HG03280 (cell line): ENCODE data around the gene RBMS1.

Source experiments
- ATAC-seq: cut with Tn5 transposase; IDR thresholded peaks from one replicate; pipeline ENCODE4 v1.9.1; 2021; ENCODE audit warnings: mild to moderate bottlenecking, moderate library complexity; ENCODE audit not compliant: unreplicated experiment

Gene RBMS1

DNA sequence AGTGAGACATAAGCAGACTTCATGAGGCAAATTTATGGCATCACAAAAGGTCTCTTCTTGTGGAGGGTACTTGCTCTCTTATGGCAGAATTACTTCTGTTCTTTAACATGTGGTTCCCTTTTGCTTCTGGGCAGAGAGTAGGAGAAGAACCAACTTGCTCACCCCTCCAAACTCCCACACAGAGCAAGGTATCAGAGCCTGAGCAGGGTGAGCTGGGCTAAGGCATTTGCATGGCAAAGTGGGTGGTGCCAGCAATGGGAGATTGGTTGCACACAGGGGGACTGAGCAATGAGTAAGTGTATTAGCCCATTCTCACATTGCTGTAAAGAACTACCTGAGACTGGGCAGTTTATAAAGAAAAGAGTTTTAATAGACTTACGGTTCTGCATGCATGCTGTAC is 229.3 kb downstream of the RBMS1 start:
- no peak for ATAC-seq

DNA sequence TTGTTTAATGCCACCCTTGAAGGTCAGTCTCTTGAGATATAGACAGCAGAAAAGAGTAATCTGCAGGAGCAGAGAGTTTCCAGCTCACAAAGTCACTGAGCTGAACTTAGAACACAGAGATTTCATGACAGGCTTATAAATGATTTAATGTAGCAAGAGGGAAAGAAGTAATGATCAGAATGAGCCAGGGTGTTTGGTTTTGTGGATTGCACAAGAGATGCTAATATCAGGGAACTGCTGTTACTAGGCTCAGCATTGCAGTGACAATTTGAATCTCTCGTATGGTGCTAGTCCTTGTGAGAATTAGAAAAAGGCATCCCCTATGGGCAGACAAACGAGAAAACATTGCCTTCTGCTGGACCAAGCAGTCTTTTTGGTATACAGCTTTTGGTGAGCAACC is 231.9 kb downstream of the RBMS1 start:
- no peak for ATAC-seq

DNA sequence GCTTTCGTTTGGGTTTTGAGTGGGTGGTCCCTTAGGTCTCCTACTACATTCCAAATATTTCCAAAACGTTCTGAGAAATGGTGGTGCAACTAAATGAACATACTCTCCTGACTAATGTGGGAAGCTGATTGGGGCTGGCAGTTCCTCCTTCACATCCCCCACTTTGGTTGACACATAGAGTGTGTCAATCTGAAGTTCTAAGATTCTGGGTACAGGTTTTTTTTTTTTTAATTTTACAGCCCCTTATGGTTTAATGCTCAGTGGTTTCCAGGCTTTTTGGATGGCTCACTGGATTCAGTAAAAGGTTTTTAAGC is 235.2 kb downstream of the RBMS1 start:
- no peak for ATAC-seq

DNA sequence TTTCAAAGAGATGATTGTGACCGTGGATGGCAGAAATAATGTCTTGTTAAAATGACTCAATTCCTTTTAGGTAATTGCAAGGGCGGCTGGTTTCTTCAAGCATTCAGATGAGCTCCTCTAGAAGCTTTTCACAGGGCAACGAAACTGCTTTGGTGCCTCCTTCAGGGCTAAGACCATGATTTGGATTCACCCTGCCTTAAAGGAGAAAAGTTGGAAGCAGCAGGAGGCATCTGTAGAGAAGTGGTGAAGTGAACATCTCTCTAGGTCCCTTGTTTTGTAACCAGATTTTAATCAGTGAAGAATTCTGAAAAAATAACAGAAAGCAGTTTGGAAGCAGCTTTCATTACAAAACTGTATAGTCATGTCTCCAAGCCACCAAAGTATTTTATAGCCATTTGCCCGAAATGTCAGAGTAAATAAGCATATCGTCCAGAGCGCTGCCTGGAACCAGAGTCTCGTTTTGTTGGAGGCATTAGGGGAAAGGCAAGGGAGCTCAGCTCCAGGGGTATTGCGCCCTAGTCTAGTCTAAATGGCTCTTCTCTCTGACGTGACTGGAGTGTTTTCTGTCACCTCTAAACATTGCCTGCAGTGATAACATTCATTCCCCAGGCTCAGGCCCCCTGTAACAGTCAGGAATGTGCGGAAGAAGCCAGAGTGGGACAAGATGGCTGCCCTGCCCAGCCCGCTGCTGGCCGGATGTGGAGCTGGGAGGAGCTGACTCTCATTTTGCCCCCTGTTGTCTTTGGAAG is 235.7 kb downstream of the RBMS1 start:
- no peak for ATAC-seq

DNA sequence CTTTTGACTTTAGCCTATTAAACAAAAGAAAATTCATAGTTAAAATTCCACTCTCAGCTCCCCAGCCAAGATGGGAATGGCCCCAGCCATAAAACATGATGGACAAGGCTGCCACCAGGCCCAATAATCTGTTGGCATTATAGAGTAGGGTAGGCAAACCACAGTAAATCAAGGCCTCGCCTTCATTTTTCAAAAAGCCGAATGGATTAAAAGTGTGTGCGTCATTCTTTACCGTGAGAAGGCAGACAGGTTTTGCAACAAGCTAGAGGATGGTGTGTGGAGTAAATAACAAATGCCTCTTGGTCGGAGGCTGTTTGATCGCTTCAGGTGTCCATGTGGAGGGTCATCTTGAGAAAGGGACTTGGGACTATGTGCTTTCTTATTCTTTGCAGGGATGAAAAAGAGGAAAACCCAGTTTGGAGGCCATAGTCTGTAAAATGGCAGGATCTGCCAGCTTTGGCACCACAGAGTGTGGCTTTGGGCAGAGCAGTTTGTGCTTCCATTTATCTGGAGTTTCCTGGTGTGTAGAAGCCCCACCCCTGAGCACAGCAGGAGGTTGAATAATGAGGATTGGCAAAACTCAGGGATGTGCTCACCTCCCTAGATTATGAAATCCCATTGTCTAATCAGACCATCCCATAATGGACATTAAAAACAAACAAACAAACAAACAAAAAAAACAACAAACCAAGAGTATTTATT is 236.4 kb downstream of the RBMS1 start:
- no peak for ATAC-seq

DNA sequence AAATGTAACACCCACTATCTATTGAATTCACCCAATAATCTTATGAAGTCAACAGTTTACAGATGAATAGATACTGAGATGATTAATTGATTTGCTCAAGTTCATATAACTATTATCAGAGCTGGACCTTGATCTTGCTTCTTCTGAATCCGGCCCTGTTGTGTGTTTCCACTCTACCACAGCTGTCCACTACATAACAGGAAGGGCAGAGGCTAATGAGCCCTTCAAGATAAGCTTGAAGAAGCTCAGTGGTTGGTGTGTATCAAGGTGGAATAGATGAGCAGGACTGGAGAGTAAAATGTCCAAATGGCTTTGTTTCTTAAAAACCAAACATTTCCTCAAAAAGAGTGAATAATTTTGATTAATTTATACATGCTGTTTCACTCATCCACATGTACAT is 237.1 kb downstream of the RBMS1 start:
- no peak for ATAC-seq

DNA sequence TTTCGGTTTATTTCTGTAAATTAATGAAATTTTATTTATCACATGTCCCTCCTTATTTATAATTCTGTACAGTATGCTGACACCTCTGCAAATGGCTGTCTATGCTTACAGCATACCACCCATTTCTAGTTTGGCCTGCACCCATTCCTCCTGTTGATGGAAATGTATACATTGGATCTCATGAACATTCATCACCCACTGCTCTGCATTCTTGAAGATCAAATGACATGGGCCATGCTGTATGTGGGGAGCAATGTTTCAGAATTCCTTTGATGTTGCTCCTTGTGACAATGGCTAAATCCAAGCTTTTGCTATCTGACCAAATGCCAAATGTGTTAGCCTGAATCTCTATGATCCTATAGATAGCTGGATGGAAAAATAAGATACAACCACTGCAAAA is 238.2 kb downstream of the RBMS1 start:
- no peak for ATAC-seq

DNA sequence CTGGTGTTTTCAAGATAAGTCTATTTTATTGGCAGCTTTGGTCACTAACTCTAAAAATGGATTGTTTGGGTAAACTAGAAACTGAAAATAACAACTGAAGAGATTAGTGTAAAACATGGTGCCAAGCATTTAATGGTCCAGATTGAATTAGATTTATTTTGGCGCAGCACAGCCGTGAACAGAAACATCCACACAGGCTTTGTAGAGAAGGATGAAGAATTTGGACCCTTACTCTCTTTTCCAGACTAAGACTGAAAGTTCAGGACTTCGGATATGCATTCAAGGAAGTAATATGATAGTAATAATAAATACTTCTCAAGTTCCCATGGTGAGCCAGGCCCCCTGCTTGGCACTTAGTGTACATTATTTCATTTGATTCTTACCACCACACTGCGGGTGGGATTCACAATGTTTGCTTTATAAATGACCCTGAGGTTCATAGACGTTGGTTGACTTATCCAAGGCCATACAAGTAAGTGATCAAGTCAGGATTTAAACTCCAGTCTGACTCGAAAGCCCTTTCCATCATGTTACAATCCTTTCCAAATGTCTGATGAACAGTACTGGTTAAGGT is 239.3 kb downstream of the RBMS1 start:
- no peak for ATAC-seq

DNA sequence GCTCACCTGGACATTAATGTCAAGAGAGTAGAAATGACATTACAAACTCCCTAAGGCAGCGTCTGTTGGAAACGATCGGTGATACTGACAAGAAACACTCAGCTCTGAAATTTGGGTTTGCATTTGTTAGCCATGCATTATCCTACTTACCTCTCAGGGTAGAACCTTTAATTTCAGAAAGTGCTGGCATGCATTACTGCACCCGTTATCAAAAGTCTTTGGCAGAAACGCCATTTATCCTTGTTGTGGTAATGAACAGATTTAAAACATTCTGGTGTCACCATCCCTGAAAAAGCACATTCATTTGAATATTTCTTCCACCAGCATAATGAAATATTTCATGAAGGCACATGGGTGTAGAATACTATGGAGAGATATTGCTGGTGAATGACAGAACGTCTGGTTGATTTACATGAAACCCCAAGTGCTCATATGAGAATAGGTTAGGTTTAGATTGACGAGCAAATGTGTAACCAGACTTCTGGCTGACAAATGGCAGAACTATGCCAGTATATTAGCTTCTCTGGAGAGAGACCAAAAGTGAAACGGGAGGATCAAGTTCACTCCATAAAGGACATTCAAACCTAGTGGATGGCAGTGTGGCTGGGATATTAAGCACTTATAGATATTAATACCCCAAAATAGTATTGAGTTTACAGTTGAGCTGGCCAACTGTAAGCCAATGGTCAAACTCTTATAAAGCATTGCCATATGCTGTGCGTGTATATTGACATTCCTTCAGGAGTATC is 240.0 kb downstream of the RBMS1 start:
- no peak for ATAC-seq

DNA sequence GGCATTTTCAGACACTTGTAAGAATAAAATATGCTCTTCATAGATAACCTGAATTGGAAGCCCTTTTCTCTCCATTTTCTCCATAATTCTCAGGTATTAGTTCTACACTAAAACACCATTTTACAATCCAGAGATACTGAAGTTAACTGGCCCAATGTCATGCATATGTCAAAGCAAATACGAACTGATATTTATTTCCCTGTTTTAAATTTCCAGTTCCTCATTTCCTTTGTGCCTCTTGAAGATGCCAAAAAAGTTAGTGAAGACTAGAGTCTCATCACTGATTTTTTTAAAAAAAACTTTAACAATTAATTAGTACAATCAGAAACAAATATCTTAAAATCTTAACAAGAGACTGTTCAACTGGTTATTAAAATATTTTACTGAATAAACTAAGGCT is 240.7 kb downstream of the RBMS1 start:
- no peak for ATAC-seq

DNA sequence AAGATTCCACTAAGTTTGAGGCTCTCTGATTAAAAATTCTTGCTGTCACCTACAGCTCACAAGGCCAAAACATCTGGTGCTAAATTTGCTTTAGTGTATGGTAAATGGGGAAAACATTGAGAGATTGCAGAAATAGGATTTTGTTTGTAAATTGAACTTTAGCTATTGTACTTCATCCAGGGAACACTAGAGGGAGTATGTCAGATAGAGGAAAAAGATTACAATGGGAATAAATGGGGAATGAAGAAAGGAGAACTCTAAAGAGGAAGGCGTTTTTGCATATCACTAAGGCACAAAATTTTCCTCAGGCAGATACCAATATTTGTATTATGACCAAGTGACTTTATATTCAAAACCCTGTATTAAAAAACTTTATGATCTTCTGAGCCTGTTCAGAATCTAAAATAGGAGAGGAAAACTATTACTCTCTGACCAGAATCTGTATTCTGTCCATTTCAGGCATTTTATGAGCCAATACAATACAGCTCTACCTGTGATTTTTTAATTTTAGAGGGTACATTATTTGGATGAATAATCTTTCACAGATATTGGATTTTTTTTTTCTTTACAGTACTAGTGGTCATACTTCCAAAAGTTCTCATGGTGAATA is 241.2 kb downstream of the RBMS1 start:
- ATAC-seq, result no peak

DNA sequence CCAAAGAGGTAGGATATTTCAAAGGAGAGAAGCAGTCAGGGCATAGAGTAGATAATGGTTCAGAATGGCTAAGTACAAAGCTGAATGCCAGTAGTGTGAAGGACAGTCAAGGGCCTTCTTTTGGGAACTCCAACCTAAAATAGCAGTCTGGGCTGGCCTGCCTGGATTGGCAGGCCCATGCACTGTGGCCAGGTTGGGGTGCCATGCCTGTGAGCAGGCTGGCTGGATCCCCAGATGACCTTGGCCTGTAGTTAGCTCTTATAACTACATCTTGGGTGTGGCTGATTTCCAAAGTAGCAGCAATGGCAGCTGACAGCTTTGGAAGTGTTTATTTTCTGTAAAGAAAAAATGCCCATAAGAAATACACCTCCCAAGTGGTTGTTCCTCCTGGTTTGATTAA is 242.0 kb downstream of the RBMS1 start:
- ATAC-seq, result no peak

DNA sequence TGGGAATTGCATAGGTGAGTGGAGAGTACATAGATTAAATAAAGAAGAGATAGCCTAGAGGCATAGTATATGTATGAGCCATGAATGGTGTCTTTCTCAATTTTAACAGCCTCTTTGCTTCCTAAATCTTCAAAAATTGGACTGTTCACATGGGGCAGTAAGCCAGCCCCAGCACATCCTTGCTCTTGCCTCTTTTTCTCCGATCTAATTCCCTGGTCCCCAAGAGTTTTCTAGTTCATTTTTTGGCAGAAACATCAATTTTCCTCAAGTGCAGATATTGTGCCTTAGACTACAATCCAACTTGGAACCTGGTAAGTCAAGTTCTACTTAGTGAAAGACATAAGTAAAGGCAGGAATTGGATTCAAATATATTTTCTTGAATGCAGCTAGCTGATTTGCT is 243.7 kb downstream of the RBMS1 start:
- ATAC-seq, result no peak

DNA sequence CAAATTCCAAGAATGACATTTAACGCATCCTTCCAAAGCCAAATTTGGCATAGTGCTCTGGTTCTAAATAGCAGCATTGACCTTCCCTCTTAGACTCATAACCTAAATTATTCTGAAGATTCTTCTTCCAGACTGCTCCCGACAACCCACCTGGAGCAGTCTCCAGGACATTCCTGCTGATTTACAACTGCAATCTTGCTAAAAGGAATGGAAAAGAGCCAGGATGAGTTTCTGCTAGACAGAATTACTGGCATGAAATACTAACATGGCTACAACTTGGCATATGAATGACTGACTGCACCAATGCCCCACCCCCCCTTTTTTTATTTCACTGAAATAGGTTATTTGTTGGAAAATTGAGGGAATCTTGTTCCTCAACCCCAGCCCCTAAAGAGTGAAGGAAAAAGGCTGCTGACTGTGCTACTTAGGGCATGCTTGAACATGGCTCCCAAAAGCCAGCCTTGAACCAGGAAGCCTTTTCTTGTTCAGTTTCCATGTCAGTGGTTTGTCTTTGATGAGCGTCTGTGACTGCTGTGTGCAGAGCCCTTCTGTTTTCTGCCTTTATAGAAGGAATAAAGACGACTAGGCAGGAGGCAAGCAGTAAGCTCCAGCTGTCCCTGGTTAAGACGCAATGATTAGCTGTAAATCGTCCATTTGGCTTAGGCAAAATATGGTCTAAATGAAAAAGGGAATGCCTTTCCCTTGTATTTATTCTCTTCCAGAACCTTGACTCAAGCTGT is 246.1 kb downstream of the RBMS1 start:
- ATAC-seq, result no peak

DNA sequence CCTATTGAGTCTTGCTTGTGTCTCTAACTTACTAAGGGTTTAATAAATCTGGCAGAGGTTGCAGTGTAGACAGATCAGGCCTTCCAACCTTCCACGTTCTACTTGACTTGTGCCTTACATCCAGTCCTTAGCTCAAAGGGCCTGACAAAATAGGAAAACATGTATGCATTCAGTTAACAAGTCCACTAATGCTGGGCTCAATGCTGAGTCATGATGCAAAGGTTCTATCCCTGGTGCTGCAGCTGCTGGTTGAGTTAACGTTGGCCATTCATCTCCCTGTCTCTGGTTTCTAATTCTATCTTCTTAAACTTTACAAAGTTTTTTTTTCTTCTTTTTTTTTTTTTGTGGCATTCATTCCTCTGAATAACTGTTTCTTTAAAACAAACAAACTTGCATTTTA is 247.3 kb downstream of the RBMS1 start:
- ATAC-seq, result no peak

DNA sequence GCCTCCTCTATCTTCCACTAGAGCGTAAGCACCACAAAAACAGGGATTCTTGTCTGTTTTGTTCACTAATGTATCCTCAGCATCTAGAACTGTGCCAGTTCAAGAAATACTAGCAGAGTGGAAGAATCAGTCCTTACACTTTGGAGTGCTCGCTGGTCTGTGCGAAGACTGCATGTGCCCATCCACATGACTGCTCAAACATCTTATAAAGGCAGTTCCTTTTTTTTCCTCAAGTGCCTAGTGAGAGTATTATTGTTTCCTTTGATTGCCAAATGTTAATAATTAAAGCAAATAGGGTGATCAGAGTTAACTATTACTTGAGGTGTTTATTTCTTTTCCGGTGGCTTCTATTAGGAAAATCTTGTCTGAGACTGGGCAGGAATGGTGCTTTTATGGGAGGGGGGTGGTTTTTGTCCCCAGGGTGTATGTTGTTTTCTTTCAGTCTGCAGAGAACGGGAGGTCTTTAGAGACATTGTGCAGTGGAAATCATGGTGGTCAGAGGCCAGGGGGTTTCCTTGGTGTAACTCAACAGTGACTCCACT is 247.9 kb downstream of the RBMS1 start:
- ATAC-seq, result no peak

DNA sequence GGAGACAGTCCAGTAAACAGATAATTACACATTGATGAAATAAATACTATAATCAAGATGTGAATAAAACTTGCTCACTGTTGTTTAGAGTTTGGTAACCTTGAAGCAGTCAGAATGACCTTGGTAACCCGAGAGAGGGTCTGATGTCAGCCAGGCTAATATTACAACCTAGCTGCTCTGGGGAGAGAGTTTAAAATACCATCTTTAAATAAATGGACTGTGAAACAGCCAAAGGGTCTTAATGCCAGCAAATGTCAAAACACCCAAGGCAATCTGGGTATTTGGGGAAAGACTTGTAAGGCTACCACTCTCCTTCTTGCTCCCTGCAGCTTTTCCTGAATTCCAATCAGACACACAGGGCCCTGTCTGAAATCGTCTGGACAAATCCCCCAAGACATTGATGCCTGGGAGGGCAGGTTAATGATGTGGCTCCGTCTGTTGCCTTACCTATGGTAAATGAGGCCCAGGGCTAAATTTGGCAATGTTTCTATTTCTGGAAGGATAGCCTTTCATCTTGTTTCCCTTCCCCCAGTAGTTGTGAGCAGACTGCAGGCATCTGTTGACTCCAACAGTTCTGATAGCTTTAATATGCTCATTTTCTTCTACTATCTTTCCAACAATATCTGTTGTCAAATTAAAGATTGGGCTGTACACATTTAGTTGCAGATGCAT is 250.6 kb downstream of the RBMS1 start:
- no peak for ATAC-seq

DNA sequence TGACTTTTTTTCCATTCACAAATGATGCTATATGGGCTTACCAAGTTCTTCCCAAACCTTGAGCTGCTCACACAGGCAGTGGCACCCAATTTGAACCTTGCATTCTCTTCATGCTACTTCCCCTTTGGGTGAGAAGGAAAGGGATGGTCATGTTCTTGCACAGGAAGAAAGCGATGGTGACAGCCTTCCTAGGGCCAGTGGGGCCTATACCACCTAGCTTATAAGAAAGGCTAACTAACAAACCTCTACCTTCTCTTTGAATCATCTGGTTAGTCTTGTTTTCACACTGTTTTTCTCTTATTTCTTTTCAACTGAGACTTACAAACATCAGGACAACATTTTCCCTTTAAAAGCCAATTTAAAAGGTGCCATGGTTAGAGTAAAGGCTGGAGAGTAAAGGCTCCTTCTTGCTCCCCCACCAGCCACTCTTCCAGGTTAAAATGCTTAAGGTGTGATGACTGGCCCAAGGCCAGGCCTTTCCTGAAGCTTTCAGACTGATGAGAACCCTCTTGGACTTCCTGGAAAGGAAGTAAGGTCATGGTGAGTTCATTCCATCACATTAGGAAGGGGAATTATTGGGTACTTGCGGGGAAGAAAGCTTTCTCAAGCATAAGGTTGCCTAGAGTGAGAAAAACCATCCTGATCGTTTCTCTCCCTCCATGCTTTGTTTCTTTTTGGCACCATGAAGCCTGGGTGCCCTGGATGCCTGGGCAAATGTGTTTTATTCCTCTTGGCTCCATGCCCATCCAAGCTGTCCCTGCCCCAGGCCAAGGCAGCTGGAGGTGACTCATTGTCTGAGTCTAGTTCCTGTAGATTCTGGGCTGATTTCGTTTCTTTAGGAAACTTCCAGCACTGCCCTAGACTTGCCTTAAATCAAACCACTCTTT is 252.1 kb downstream of the RBMS1 start:
- no peak for ATAC-seq

DNA sequence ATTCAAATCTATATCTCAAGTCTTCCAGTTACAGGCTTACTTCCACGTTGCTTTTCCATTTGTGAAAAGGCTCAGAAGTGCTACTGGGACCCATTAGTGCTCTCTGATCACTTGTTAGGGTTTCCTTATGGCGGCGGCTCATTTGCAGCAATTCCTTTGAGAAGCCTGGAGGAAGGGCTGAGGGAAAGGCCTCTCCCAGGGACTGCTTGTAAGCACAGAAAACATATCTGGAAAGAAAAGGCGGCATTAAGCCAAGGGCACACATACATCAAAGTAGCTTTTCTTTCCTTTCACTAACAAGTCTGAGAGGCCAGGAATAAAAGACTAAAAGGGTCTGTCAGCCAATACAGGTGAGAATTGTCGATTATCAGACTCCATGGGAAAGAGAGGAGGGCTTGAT is 254.2 kb downstream of the RBMS1 start:
- no peak for ATAC-seq
